ENCODE data around the gene SDS.

SDS gene, protein sequence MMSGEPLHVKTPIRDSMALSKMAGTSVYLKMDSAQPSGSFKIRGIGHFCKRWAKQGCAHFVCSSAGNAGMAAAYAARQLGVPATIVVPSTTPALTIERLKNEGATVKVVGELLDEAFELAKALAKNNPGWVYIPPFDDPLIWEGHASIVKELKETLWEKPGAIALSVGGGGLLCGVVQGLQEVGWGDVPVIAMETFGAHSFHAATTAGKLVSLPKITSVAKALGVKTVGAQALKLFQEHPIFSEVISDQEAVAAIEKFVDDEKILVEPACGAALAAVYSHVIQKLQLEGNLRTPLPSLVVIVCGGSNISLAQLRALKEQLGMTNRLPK

DNA sequence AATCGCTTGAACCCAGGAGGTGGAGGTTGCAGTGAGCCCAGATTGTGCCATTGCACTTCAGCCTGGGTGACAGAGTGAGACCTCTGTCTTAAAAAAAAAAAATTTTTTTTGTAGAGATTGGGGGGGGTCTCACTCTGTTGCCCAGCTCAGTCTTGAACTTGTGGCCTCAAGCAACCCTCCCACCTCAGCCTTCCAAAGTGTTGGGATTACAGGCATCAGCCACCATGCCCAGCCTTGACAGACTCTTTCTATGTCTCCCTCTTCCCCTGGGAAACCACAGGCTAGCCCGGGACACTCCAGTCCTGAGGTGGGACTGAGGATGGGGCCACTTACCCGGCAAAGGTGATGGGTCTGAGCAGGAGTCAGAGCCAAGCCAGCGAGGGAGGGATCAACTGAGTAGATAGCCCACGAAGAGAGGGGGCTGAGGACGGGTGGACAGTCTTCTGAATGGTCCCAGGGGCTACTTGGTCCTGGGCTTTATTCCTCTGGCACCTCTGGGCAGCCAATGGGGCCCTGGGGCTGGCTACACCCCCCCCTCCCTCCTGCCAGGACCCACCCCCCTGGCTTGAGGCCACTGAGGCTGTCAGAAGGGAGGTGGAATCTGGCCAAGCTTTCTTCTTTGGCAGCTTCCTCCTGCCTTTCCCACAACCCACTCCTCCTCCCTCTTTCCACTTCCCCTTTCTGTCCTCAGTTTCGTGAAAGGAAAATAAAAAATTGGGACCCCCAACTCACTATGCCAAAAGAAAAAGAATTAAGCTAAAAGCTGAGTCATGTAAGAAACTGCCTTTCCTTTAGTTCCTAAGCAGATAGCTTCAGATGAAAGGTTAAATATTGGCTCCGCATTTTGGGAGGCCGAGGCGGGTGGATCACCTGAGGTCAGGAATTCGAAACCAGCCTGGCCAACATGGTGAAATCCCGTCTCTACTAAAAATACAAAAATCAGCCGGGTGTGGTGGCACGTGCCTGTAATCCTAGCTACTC is at the start of gene SDS:
Gene SDS, minus strand, starts transcription at position 453 of the 981 bp plus-strand sequence. CDS start 4,179 bp downstream, outside the sequence.
- TF ChIP-seq, protein P1, sequence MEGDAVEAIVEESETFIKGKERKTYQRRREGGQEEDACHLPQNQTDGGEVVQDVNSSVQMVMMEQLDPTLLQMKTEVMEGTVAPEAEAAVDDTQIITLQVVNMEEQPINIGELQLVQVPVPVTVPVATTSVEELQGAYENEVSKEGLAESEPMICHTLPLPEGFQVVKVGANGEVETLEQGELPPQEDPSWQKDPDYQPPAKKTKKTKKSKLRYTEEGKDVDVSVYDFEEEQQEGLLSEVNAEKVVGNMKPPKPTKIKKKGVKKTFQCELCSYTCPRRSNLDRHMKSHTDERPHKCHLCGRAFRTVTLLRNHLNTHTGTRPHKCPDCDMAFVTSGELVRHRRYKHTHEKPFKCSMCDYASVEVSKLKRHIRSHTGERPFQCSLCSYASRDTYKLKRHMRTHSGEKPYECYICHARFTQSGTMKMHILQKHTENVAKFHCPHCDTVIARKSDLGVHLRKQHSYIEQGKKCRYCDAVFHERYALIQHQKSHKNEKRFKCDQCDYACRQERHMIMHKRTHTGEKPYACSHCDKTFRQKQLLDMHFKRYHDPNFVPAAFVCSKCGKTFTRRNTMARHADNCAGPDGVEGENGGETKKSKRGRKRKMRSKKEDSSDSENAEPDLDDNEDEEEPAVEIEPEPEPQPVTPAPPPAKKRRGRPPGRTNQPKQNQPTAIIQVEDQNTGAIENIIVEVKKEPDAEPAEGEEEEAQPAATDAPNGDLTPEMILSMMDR (IDR thresholded peaks at IDR 0.05; ENCODE audit: low read depth, low read length) = no peak
- peak; percentile 28 for DNase-seq (ENCODE audit: low read depth, low spot score)
- in situ Hi-C loops (cut with HindIII; ENCODE audit: low sequenced_read_pairs) = no loop called here
- no peak within 1 kb of the TSS for H3K4me3 ChIP-seq (ENCODE audit: low read depth, low read length)

DNA sequence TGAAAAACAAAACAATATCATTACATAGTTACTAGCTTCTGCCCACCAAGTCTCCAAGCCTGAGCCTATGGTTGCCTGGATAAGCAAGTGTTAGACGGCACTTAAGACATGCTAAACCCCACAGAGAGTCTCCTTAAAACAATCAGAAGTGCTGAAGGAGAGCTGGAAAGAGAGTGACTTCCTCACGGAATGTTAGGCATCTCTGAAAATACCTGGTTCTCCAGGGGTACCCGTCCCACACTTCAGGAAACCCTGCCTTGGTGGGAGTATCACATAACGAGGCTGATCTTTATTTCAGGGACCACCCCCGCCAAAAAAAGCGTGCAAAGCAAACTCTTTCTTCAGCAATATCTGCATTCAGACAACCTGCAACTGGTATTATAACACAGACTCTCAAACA is 49.6 kb upstream of the SDS start:
- DNase-seq (ENCODE audit: low read depth, low spot score) = no peak
- TF ChIP-seq, protein P1 (IDR thresholded peaks at IDR 0.05; ENCODE audit: low read depth, low read length) = no peak
- in situ Hi-C loops (cut with HindIII; ENCODE audit: low sequenced_read_pairs) = no loop called here
- no peak overlapping the region for H3K4me3 ChIP-seq (ENCODE audit: low read depth, low read length)

DNA sequence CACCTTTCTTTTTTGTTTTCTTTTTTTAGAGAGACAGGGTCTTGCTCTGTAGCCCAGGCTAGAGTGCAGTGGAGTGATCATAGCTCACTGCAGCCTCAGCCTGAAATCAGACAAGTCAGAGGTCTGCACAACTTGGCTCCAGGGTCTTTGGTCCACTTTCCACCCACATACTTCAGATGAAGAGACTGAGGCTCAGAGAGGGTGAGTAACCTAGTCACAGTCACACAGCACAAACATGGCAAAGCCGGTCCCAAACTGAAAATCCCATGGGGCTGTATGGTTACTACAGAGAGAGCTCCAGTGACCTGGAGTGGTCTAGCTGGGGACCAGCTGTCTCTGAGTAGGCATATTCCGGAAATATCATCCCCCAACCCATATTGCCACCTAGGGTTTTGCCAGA is 48.8 kb upstream of the SDS start:
- in situ Hi-C loops (cut with HindIII; ENCODE audit: low sequenced_read_pairs) = no loop called here
- TF ChIP-seq, protein P1 (IDR thresholded peaks at IDR 0.05; ENCODE audit: low read depth, low read length) = no peak
- no peak for DNase-seq (ENCODE audit: low read depth, low spot score)
- H3K4me3 ChIP-seq (ENCODE audit: low read depth, low read length) = no peak overlapping the region

DNA sequence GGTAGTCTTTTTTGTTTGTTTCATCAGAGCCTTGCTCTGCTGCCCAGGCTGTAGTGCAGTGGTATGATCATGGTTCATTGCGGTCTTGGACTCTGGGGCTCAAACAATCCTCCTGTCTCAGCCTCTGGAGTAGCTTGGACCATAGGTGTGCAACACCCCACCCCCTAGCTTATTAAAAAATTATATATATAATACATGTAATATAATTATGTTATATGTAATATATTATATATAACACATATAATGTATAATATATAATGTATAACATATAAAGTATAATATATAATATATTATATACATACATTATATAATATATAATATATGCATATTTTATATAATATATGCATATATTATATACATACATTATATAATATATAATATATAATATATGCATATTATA is 46.2 kb upstream of the SDS start:
- no peak overlapping the region for H3K4me3 ChIP-seq (ENCODE audit: low read depth, low read length)
- in situ Hi-C loops (cut with HindIII; ENCODE audit: low sequenced_read_pairs) = no loop called here
- TF ChIP-seq, protein P1 (IDR thresholded peaks at IDR 0.05; ENCODE audit: low read depth, low read length) = no peak
- DNase-seq (ENCODE audit: low read depth, low spot score) = no peak

DNA sequence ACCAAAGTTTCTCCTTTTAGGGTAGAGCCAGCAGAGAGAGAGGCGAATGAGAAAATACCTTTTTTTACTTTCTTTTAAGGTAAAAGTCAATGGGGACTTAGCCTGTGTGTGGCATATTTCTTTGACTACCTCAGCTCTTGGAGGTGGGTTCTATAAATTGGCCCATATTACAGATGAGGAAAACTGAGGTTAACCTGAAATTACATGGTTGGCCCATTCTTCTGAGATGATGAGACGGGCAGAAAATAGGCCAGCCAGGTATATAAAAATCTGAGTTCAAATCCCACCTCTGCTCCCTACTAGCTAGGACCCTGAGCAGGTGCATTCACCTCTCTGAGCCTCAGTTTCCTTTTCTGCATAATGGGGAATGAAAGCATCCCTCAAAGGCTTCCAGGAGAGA is 45.6 kb upstream of the SDS start:
- DNase-seq (ENCODE audit: low read depth, low spot score) = no peak
- in situ Hi-C loops (cut with HindIII; ENCODE audit: low sequenced_read_pairs) = no loop called here
- no peak overlapping the region for H3K4me3 ChIP-seq (ENCODE audit: low read depth, low read length)
- TF ChIP-seq, protein P1 (IDR thresholded peaks at IDR 0.05; ENCODE audit: low read depth, low read length) = no peak

DNA sequence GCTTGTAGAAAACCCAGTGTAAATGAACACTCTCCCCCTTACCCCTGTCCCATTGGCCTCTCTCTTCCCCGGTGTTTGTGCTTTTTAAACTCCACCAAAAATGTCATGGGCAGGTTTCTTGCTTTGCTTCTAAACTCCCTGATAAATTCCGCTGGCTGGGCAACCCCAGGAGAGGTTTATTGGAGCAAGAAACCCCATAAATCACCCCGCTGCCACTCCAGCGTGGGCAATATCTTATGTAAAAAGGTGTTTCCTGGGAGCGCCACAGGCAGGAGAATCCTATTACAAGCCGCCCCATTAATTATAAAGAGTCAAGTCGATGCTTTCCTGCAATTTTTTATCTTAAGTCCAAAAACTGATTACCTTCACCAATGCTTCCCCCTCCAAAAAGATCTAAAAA is 45.2 kb upstream of the SDS start:
- in situ Hi-C loops (cut with HindIII; ENCODE audit: low sequenced_read_pairs) = no loop called here
- H3K4me3 ChIP-seq (ENCODE audit: low read depth, low read length) = no peak overlapping the region
- no peak for DNase-seq (ENCODE audit: low read depth, low spot score)
- TF ChIP-seq, protein P1 (IDR thresholded peaks at IDR 0.05; ENCODE audit: low read depth, low read length) = no peak

All from astrocyte of the spinal cord (primary cell).